ENCODE measurements around the gene EPS8L2. TPM values are rescaled to one million over a fixed set of nuclear protein-coding genes. Genes with fewer than 3 reads are reported as not detected.
A peak's percentile ranks its signal among the peaks of the same experiment; 100 is the strongest.

The EPS8L2 gene
- total RNA-seq, 4 donors from 2014 or later = 163 to 367 (median 238) TPM

DNA sequence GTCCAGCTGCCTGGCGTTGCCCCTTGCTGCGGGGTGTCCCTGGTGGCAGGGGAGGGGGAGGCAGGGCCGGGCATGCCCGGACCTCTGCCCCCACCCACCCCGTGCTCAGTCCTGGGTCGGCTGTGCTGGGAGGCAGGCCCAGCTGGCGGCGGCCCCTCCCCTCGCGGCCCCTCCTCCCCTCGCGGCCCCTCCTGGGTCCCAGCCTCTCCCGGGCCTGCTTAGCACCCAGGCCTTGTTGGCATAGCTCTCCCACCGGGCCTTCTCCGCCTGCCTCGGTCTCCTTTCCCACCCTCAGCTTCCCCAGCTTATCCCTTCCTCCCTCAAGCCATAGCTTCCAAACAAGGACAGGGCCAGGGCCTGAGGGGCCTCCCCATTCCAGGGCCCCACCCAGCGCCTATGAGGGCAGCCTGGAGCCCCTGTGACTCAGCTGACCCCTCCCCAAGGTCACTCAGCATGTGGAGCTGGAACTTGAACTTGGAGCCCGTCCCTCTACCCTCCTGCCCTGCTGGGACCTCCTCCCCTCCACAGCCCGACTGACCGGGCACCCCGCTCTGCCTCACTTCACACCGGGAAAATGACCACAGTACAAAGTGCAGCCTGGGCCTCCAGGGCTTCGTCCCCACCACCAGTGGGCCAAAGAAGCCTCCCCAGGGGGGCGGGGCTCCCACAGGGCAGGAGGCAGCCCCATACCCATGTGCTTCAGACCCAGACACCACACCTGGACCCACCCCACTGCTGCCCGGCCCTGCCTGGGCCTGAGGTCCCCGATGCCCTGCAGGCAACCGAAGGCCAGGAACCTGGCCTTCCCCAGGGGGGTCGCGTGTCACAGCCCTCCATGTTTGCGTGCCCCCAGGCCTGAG is 1.2 kb downstream of the EPS8L2 start:
- Histone ChIP-seq H3K27me3 (peaks cover 0 to 36% (median 0%) of the 10 kb centered on the region in 4 donors), H3K4me3 (peak overlapping the region; percentile 63 to 87 (median 76))
- no peak for DNase-seq

DNA sequence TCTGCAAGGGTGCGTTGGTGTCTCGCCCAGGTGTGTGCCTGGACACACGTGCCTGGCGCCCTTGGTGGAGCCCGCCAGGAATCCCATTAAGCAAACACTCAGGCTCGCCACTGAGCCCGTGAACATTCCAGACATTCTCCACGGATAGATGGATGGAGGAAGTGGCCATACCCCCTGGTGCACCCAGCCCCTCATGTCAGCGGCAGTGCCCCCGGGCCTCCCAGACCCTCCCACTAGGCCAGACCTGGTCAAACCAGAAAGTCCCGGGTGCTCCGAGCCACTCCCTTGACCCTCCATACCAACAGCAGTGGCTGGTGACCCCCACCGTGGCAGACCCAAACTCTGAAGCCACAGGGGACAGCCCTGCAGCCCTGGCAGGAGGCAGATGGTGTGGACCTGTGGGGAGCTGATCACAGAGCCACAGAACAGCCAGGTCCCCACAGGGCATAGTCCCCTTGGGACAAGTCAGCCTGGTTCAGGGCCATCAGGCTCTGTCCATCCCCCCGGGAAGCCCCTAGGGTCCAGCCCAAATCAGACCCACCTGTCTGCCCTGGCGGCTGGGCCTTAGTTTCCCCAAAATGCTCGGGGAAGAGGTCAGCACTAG is 1.9 kb downstream of the EPS8L2 start:
- Histone ChIP-seq H3K9me3 (no peaks in the 10 kb centered on the region), H3K27ac (peak overlapping the region; percentile 91 to 98 (median 94)), H3K27me3 (peaks cover 0 to 36% (median 0%) of the 10 kb centered on the region in 4 donors), H3K4me3 (peak overlapping the region; percentile 63 to 87 (median 76)), H3K36me3 (peaks cover 0 to 57% (median 8%) of the 10 kb centered on the region in 3 donors), H3K4me1 (peaks cover 40 to 92% (median 55%) of the 10 kb centered on the region in 3 donors)
- 52 to 70% methylated on average over 2 to 6 of the region's 16 CpGs for WGBS, 2 donors
- TF ChIP-seq POLR2A (IDR thresholded peaks at IDR 0.05) = no peak
- TF ChIP-seq, protein P1, sequence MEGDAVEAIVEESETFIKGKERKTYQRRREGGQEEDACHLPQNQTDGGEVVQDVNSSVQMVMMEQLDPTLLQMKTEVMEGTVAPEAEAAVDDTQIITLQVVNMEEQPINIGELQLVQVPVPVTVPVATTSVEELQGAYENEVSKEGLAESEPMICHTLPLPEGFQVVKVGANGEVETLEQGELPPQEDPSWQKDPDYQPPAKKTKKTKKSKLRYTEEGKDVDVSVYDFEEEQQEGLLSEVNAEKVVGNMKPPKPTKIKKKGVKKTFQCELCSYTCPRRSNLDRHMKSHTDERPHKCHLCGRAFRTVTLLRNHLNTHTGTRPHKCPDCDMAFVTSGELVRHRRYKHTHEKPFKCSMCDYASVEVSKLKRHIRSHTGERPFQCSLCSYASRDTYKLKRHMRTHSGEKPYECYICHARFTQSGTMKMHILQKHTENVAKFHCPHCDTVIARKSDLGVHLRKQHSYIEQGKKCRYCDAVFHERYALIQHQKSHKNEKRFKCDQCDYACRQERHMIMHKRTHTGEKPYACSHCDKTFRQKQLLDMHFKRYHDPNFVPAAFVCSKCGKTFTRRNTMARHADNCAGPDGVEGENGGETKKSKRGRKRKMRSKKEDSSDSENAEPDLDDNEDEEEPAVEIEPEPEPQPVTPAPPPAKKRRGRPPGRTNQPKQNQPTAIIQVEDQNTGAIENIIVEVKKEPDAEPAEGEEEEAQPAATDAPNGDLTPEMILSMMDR (IDR thresholded peaks at IDR 0.05) = no peak
- no peak for DNase-seq
- intact Hi-C loops (cut with DNase I) = no loop called here

More for the DNA sequence above, 1.2 kb downstream of the EPS8L2 start:
- Histone ChIP-seq H3K4me1 (peaks cover 47 to 95% (median 61%) of the 10 kb centered on the region in 3 donors), H3K27ac (peak overlapping the region; percentile 91 to 98 (median 94)), H3K36me3 (peaks cover 0 to 52% (median 8%) of the 10 kb centered on the region in 3 donors), H3K9me3 (no peaks in the 10 kb centered on the region)
- TF ChIP-seq POLR2A (IDR thresholded peaks at IDR 0.05) = no peak
- TF ChIP-seq, protein P1 (IDR thresholded peaks at IDR 0.05) = peak in 2 of 6 experiments; percentile 7 to 33
- WGBS, 2 donors = 30% methylated on average over 12 of the region's 30 CpGs; no CpG with 5 or more reads in 1 of the 2 donors
- intact Hi-C loops (cut with DNase I) = no loop called here

DNA sequence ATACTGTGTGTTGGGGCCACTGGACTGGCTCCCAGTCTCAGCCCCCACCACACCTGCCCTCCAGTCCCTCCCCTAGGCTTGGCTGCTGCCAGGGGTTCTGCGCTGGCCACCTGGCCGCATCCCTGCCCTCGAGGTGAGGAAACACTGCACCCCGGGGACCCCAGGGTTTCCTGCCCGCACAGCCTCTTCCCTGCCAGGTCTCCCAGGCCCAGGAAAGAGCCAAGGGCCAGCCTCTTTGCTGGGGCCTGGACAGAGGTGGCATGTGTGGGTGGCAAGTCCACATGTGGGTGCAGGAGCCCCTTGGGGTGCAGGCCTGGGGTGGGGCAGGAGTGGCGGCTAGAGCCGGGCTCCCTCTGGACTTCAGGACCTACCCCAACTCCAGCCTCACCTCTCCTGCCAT is 2.5 kb downstream of the EPS8L2 start:
- Histone ChIP-seq H3K27me3 (peaks cover 0 to 36% (median 0%) of the 10 kb centered on the region in 4 donors), H3K4me3 (peak overlapping the region; percentile 63 to 87 (median 76)), H3K27ac (peak overlapping the region; percentile 91 to 98 (median 94)), H3K4me1 (peaks cover 34 to 86% (median 49%) of the 10 kb centered on the region in 3 donors), H3K9me3 (no peaks in the 10 kb centered on the region), H3K36me3 (peaks cover 0 to 58% (median 8%) of the 10 kb centered on the region in 3 donors)
- intact Hi-C loops (cut with DNase I) = no loop called here
- TF ChIP-seq POLR2A (IDR thresholded peaks at IDR 0.05) = no peak
- TF ChIP-seq, protein P1 (IDR thresholded peaks at IDR 0.05) = no peak
- WGBS, 2 donors = 41% methylated on average over 3 of the region's 7 CpGs; no CpG with 5 or more reads in 1 of the 2 donors
- DNase-seq = no peak

DNA sequence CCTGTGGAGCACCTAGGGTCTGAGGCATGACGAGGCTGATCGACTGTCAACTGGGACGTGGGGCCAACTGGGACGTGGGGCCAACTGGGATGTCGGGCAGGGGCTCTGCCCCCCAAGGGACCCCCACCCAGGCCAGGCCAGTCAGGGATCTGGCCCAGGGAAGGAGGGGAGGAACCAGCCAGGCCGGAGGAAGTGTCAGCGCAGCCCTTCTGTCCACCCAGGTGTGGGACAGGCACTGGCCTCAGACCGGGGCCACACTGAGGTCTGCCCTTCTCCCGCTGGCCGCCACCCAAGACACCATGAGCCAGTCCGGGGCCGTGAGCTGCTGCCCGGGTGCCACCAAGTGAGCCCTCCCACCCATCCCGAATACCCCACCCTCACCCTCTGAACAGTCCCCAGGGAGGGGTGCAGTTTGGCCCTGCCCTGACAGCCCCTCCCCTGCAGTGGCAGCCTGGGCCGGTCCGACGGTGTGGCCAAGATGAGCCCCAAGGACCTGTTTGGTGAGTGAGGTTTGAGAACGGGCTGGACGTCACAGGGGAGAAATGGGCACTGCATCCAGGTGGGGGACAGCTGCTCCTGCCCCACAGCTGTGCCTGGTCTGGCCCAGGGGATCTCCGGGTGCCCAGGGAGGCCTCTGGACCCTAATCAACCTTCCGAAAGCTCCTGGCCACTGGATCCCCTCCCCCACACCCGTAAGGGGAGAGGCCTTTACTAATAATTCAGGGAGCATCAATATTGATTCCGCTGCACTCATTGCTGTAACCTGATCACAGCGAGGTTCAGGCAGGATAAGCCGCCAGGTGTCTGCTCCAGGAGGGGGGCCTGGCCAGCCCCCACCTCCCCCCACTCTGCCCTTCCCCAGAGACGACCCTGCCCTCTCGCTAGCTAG is 3.3 kb downstream of the EPS8L2 start:
- peaks cover 0 to 36% (median 0%) of the 10 kb centered on the region in 4 donors for H3K27me3 ChIP-seq
- WGBS, 2 donors = 78 to 83% methylated on average over 5 to 6 of the region's 27 CpGs
- peak overlapping the region; percentile 75 to 98 (median 94) for H3K27ac ChIP-seq
- intact Hi-C loops (cut with DNase I) = no loop called here
- peak overlapping the region in 3 of 4 donors; percentile 1 to 87 (median 13) for H3K4me3 ChIP-seq
- H3K9me3 ChIP-seq = no peaks in the 10 kb centered on the region
- H3K36me3 ChIP-seq = peaks cover 0 to 49% (median 8%) of the 10 kb centered on the region in 3 donors
- peaks cover 25 to 78% (median 45%) of the 10 kb centered on the region in 3 donors for H3K4me1 ChIP-seq
- TF ChIP-seq POLR2A (IDR thresholded peaks at IDR 0.05) = no peak
- TF ChIP-seq, protein P1 (IDR thresholded peaks at IDR 0.05) = no peak
- no peak for DNase-seq

All from esophagus squamous epithelium (tissue), 5 donors.